Measurements from ENCODE around the gene SEC11A. TPM values are rescaled to one million over a fixed set of nuclear protein-coding genes. Genes with fewer than 3 reads are reported as not detected.

SEC11A gene
- 10 to 100 TPM; 57.4 to 90.3 (median 73.5) TPM for total RNA-seq

- Histone ChIP-seq H3K9me3 (no peaks in the 10 kb centered on the region), H3K27ac (replicated peaks in 1 of 4) (peak within 1 kb of the TSS; percentile 86 to 95 (median 92)), H3K36me3 (peaks cover 0 to 7% (median 4%) of the 10 kb centered on the region in 4 donors), H3K4me1 (peaks cover 28 to 47% (median 31%) of the 10 kb centered on the region in 4 donors), H3K27me3 (no peaks in the 10 kb centered on the region), H3K4me3 (peak within 1 kb of the TSS; percentile 67 to 97 (median 84))
- DNase-seq (ENCODE audit: extremely low spot score), result peak; percentile 98
- TF ChIP-seq CTCF (IDR thresholded peaks at IDR 0.05) (no peak), POLR2AphosphoS5 (IDR thresholded peaks at IDR 0.05) (peak; percentile 79 to 94), POLR2A (IDR thresholded peaks at IDR 0.05; ENCODE audit: low read depth) (peak; percentile 49)
- intact Hi-C loops (cut with DNase I), result loop anchor here (5.0 kb wide), 1 partner anchor 59 kb away; the partner anchor contains the start of gene NMB
- 0% methylated on average over 23 of the region's 57 CpGs for WGBS
Observed at GRCh38 chr15:84716036-84716732, at the start of gene SEC11A. SEC11A (minus strand) TSS chr15:84716139; CDS start chr15:84716075, 64 bp downstream.

- TF ChIP-seq POLR2A (IDR thresholded peaks at IDR 0.05; ENCODE audit: low read depth) (no peak), CTCF (IDR thresholded peaks at IDR 0.05) (no peak), POLR2AphosphoS5 (IDR thresholded peaks at IDR 0.05) (no peak), EP300 (IDR thresholded peaks at IDR 0.05) (no peak)
Observed at GRCh38 chr15:84765675-84766074, 49.7 kb upstream of the SEC11A start.

GRCh38 chr15:84764989-84765388 lies 49.0 kb upstream of the SEC11A start:
- no peak overlapping the region for H3K27ac ChIP-seq (replicated peaks in 1 of 4)
- intact Hi-C loops (cut with DNase I), result no loop called here
- H3K9me3 ChIP-seq, result no peaks in the 10 kb centered on the region
- H3K4me3 ChIP-seq, result no peak overlapping the region
- 85% methylated on average over 1 of the region's 1 CpG for WGBS
- TF ChIP-seq POLR2A (IDR thresholded peaks at IDR 0.05; ENCODE audit: low read depth) (no peak), CTCF (IDR thresholded peaks at IDR 0.05) (no peak), POLR2AphosphoS5 (IDR thresholded peaks at IDR 0.05) (no peak), EP300 (IDR thresholded peaks at IDR 0.05) (no peak)
- peaks cover 0 to 50% (median 20%) of the 10 kb centered on the region in 4 donors for H3K36me3 ChIP-seq
- no peaks in the 10 kb centered on the region for H3K27me3 ChIP-seq
- peaks cover 34 to 58% (median 50%) of the 10 kb centered on the region in 4 donors for H3K4me1 ChIP-seq
- no peak for DNase-seq (ENCODE audit: extremely low spot score)

More at GRCh38 chr15:84765675-84766074, 49.7 kb upstream of the SEC11A start:
- WGBS, result 94% methylated on average over 4 of the region's 4 CpGs
- Histone ChIP-seq H3K4me1 (peaks cover 27 to 51% (median 44%) of the 10 kb centered on the region in 4 donors), H3K4me3 (no peak overlapping the region), H3K36me3 (peaks cover 0 to 54% (median 20%) of the 10 kb centered on the region in 4 donors), H3K9me3 (no peaks in the 10 kb centered on the region), H3K27ac (replicated peaks in 1 of 4) (no peak overlapping the region), H3K27me3 (no peaks in the 10 kb centered on the region)
- intact Hi-C loops (cut with DNase I), result no loop called here
- DNase-seq (ENCODE audit: extremely low spot score), result no peak

- TF ChIP-seq POLR2A (IDR thresholded peaks at IDR 0.05; ENCODE audit: low read depth), result no peak
- no peak for TF ChIP-seq CTCF (IDR thresholded peaks at IDR 0.05)
- no peak for TF ChIP-seq POLR2AphosphoS5 (IDR thresholded peaks at IDR 0.05)
- no peak for TF ChIP-seq EP300 (IDR thresholded peaks at IDR 0.05)
Observed at GRCh38 chr15:84764585-84764984, 48.6 kb upstream of the SEC11A start.

More at GRCh38 chr15:84764585-84764984, 48.6 kb upstream of the SEC11A start:
- no peak for DNase-seq (ENCODE audit: extremely low spot score)
- H3K36me3 ChIP-seq, result peaks cover 0 to 46% (median 19%) of the 10 kb centered on the region in 4 donors
- intact Hi-C loops (cut with DNase I), result no loop called here
- H3K4me3 ChIP-seq, result no peak overlapping the region
- no peaks in the 10 kb centered on the region for H3K27me3 ChIP-seq
- H3K4me1 ChIP-seq, result peaks cover 38 to 62% (median 53%) of the 10 kb centered on the region in 4 donors
- H3K27ac ChIP-seq (replicated peaks in 1 of 4), result no peak overlapping the region
- H3K9me3 ChIP-seq, result no peaks in the 10 kb centered on the region
- WGBS, result 87% methylated on average over 3 of the region's 3 CpGs
